Measurements from ENCODE around the gene USP21. TPM values are rescaled to one million over a fixed set of nuclear protein-coding genes. Genes with fewer than 3 reads are reported as not detected.

USP21 gene
- total RNA-seq: 10 to 100 TPM; 12.3 to 20.0 (median 14.6) TPM
- polyA plus RNA-seq: 10 to 100 TPM; 13.0 TPM
- long read RNA-seq, donor 1, transcript USP21-201 (13 exons, 2,195 nt): major isoform, 14 of 31 reads
- long read RNA-seq, donor 1, partial matches to known transcripts: 6 of 31 reads
- long read RNA-seq, donor 1, other reads (novel, unspliced or antisense): 9 of 31 reads
- long read RNA-seq, donor 2, transcript USP21-201 (13 exons, 2,195 nt): major isoform, 24 of 53 reads
- long read RNA-seq, donor 2, transcript USP21-203 (14 exons, 2,342 nt): minor isoform, 9 of 53 reads
- long read RNA-seq, donor 2, partial matches to known transcripts: 12 of 53 reads
- long read RNA-seq, donor 2, other reads (novel, unspliced or antisense): 8 of 53 reads
- long read RNA-seq, donor 3, transcript USP21-201 (13 exons, 2,195 nt): major isoform, 13 of 24 reads
- long read RNA-seq, donor 3, partial matches to known transcripts: 2 of 24 reads
- long read RNA-seq, donor 3, other reads (novel, unspliced or antisense): 5 of 24 reads

GRCh38 chr1:161159087-161159912 is at the start of gene USP21:
TSS of gene USP21 (plus strand) at chr1:161159500. CDS start at chr1:161160641, 1,141 bp downstream.
- Histone ChIP-seq H3K27ac (peak within 1 kb of the TSS; percentile 72 to 95 (median 88)), H3K4me1 (peaks cover 0 to 43% (median 32%) of the 10 kb centered on the region in 12 donors), H3K4me3 (peak within 1 kb of the TSS; percentile 67 to 97 (median 89)), H3K27me3 (no peaks in the 10 kb centered on the region), H3K36me3 (peaks cover 0 to 51% (median 39%) of the 10 kb centered on the region in 9 donors), H3K9me3 (no peaks in the 10 kb centered on the region)
- intact Hi-C loops (cut with DNase I): no loop called here
- peak in 6 of 12 donors; percentile 14 to 57 (median 26) for TF ChIP-seq CTCF (IDR thresholded peaks at IDR 0.05)
- peak in 1 of 2 donors; percentile 82 for TF ChIP-seq POLR2A (IDR thresholded peaks at IDR 0.05)
- WGBS, 4 donors: 0 to 2% (median 1%) methylated on average over 38 to 60 of the region's 60 CpGs
- peak; percentile 91 to 97 (median 96) for ATAC-seq
- peak; percentile 94 to 96 (median 95) for DNase-seq

GRCh38 chr1:161111117-161111516 is 48.2 kb upstream of the USP21 start:
- Histone ChIP-seq H3K27ac (no peak overlapping the region), H3K36me3 (peaks cover 0 to 32% (median 9%) of the 10 kb centered on the region in 9 donors), H3K4me1 (peaks cover 0 to 49% (median 25%) of the 10 kb centered on the region in 12 donors), H3K9me3 (no peaks in the 10 kb centered on the region), H3K4me3 (no peak overlapping the region), H3K27me3 (no peaks in the 10 kb centered on the region)
- ATAC-seq: no peak
- intact Hi-C loops (cut with DNase I): no loop called here
- WGBS, 4 donors: 90 to 99% (median 93%) methylated on average over 3 of the region's 3 CpGs
- TF ChIP-seq POLR2A (IDR thresholded peaks at IDR 0.05) (no peak), CTCF (IDR thresholded peaks at IDR 0.05) (no peak)
- no peak for DNase-seq

- 76 to 84% (median 83%) methylated on average over 2 of the region's 2 CpGs for WGBS, 4 donors
- Histone ChIP-seq H3K9me3 (no peaks in the 10 kb centered on the region), H3K4me3 (no peak overlapping the region), H3K27ac (peak overlapping the region in 1 of 12 donors; percentile 53), H3K4me1 (peaks cover 0 to 53% (median 29%) of the 10 kb centered on the region in 12 donors), H3K36me3 (peaks cover 0 to 32% (median 9%) of the 10 kb centered on the region in 9 donors), H3K27me3 (no peaks in the 10 kb centered on the region)
- intact Hi-C loops (cut with DNase I): no loop called here
- TF ChIP-seq CTCF (IDR thresholded peaks at IDR 0.05): no peak
- TF ChIP-seq POLR2A (IDR thresholded peaks at IDR 0.05): no peak
- ATAC-seq (no peak), DNase-seq (no peak)
Measured at GRCh38 chr1:161111527-161111926, 47.8 kb upstream of the USP21 start.

Measured in heart left ventricle (tissue), 16 donors.